ENCODE data around the gene BNIP5.
A peak's percentile ranks its signal among the peaks of the same experiment; 100 is the strongest.

BNIP5 gene

DNA sequence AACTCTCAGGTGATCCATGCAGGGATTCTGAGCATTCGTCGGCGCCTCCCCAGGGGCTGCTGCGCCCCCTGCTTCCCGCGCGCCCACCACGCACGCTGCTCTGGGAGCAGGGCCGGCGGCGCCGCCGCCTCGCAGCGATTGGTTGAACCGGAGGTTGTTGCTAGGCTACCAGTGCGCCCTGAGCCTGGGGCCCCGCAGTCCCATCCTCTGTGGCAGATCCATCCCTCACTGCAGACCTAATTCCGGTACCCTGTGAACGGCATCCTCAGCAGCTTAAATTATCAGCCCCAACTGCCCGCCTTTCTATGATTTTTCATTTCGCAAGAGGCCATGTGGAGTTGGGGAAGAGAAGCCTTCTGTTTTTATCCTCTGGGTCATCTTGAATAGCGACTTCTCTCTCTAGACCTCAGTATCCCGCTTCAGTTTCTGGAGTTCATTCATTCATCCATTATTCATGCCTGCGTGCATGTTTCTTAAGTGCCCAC lies 51.5 kb downstream of the BNIP5 start:
- H3K4me3 ChIP-seq (ENCODE audit: low read depth, low read length), result no peak overlapping the region
- no peaks in the 10 kb centered on the region for H3K36me3 ChIP-seq (ENCODE audit: control insufficient read depth in 2 of 2, insufficient read depth in 1 of 2, low read length in 2 of 2)
- H3K27ac ChIP-seq (ENCODE audit: extremely low read depth, low read depth, low read length), result no peak overlapping the region
- H3K9me3 ChIP-seq (ENCODE audit: control insufficient read depth, insufficient read depth, low read depth, low read length), result no peaks in the 10 kb centered on the region
- ChIA-PET POLR2A (no interaction called here), CTCF (interaction anchor here (11.4 kb wide), 1 partner anchor 18 kb away, joined by 142 read pairs; no protein-coding TSS in a partner anchor)
- peaks cover 8% of the 10 kb centered on the region for H3K4me1 ChIP-seq (ENCODE audit: control insufficient read depth, insufficient read depth, low read length)
- TF ChIP-seq, protein P1, sequence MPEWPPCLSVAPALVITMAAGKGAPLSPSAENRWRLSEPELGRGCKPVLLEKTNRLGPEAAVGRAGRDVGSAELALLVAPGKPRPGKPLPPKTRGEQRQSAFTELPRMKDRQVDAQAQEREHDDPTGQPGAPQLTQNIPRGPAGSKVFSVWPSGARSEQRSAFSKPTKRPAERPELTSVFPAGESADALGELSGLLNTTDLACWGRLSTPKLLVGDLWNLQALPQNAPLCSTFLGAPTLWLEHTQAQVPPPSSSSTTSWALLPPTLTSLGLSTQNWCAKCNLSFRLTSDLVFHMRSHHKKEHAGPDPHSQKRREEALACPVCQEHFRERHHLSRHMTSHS (tag by site-specific recombination; IDR thresholded peaks at IDR 0.05), result no peak
- no peak for TF ChIP-seq ZSCAN18 (tag by site-specific recombination; IDR thresholded peaks at IDR 0.05)
- TF ChIP-seq ZNF544 (tag by site-specific recombination; IDR thresholded peaks at IDR 0.05), result no peak
- TF ChIP-seq ZNF221 (tag by site-specific recombination; IDR thresholded peaks at IDR 0.05; ENCODE audit: borderline replicate concordance), result no peak
- TF ChIP-seq ZNF292 (tag by site-specific recombination; IDR thresholded peaks at IDR 0.05; ENCODE audit: borderline replicate concordance, low read depth), result no peak
- no peak for TF ChIP-seq ZNF335 (tag by site-specific recombination; conservative IDR thresholded peaks at IDR 0.05)
- no peak for TF ChIP-seq ZBTB48 (tag by site-specific recombination; IDR thresholded peaks at IDR 0.05)
- TF ChIP-seq ZNF280C (tag by site-specific recombination; IDR thresholded peaks at IDR 0.05), result no peak
- no peak for TF ChIP-seq ZNF560 (tag by site-specific recombination; IDR thresholded peaks at IDR 0.05; ENCODE audit: borderline replicate concordance)

- POLR2A ChIA-PET, result interaction anchor here (0.6 kb wide), 1 partner anchor 44 kb away, joined by 3 read pairs; no protein-coding TSS in a partner anchor
- CTCF ChIA-PET, result interaction anchor here (11.4 kb wide), 1 partner anchor 19 kb away, joined by 142 read pairs; no protein-coding TSS in a partner anchor
Measured at GRCh38 chr6:36284359-36284758, 52.3 kb downstream of the BNIP5 start.

GRCh38 chr6:36283608-36284007 lies 53.1 kb downstream of the BNIP5 start:
- POLR2A ChIA-PET, result interaction anchor here (0.5 kb wide), 1 partner anchor 322 kb away, joined by 3 read pairs; no protein-coding TSS in a partner anchor
- CTCF ChIA-PET, result interaction anchor here (0.6 to 1.7 kb wide), 3 partner anchors 19 to 169 kb away, joined by 3 to 7 read pairs (median 4); no protein-coding TSS in a partner anchor
- Histone ChIP-seq H3K4me3 (ENCODE audit: low read depth, low read length) (no peak overlapping the region), H3K36me3 (ENCODE audit: control insufficient read depth in 2 of 2, insufficient read depth in 1 of 2, low read length in 2 of 2) (no peaks in the 10 kb centered on the region), H3K4me1 (ENCODE audit: control insufficient read depth, insufficient read depth, low read length) (peaks cover 8% of the 10 kb centered on the region), H3K27ac (ENCODE audit: extremely low read depth, low read depth, low read length) (no peak overlapping the region), H3K9me3 (ENCODE audit: control insufficient read depth, insufficient read depth, low read depth, low read length) (no peaks in the 10 kb centered on the region)
- TF ChIP-seq ZNF121 (tag by site-specific recombination; IDR thresholded peaks at IDR 0.05), result peak; percentile 68; the same call in 1 of the 2 replicates
- TF ChIP-seq KLF7 (tag by site-specific recombination; IDR thresholded peaks at IDR 0.05; ENCODE audit: borderline replicate concordance), result no peak

More at GRCh38 chr6:36284359-36284758, 52.3 kb downstream of the BNIP5 start:
- Histone ChIP-seq H3K27ac (ENCODE audit: extremely low read depth, low read depth, low read length) (no peak overlapping the region), H3K9me3 (ENCODE audit: control insufficient read depth, insufficient read depth, low read depth, low read length) (no peaks in the 10 kb centered on the region), H3K4me3 (ENCODE audit: low read depth, low read length) (no peak overlapping the region), H3K4me1 (ENCODE audit: control insufficient read depth, insufficient read depth, low read length) (peaks cover 8% of the 10 kb centered on the region), H3K36me3 (ENCODE audit: control insufficient read depth in 2 of 2, insufficient read depth in 1 of 2, low read length in 2 of 2) (no peaks in the 10 kb centered on the region)
- no peak for TF ChIP-seq RBAK (tag by site-specific recombination; IDR thresholded peaks at IDR 0.05)
- no peak for TF ChIP-seq ZNF596 (tag by site-specific recombination; IDR thresholded peaks at IDR 0.05)
- TF ChIP-seq ZNF121 (tag by site-specific recombination; IDR thresholded peaks at IDR 0.05), result no peak
- peak; percentile 91 for TF ChIP-seq ZNF366 (tag by site-specific recombination; conservative IDR thresholded peaks at IDR 0.05)
